HG02870 (cell line): ENCODE data around the gene ZNF366.

ENCODE experiments used
- ATAC-seq: cut with Tn5 transposase; IDR thresholded peaks from one replicate; pipeline ENCODE4 v1.9.1; 2021; ENCODE audit warnings: mild to moderate bottlenecking, moderate library complexity; ENCODE audit not compliant: unreplicated experiment

The ZNF366 gene, protein sequence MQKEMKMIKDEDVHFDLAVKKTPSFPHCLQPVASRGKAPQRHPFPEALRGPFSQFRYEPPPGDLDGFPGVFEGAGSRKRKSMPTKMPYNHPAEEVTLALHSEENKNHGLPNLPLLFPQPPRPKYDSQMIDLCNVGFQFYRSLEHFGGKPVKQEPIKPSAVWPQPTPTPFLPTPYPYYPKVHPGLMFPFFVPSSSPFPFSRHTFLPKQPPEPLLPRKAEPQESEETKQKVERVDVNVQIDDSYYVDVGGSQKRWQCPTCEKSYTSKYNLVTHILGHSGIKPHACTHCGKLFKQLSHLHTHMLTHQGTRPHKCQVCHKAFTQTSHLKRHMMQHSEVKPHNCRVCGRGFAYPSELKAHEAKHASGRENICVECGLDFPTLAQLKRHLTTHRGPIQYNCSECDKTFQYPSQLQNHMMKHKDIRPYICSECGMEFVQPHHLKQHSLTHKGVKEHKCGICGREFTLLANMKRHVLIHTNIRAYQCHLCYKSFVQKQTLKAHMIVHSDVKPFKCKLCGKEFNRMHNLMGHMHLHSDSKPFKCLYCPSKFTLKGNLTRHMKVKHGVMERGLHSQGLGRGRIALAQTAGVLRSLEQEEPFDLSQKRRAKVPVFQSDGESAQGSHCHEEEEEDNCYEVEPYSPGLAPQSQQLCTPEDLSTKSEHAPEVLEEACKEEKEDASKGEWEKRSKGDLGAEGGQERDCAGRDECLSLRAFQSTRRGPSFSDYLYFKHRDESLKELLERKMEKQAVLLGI

DNA sequence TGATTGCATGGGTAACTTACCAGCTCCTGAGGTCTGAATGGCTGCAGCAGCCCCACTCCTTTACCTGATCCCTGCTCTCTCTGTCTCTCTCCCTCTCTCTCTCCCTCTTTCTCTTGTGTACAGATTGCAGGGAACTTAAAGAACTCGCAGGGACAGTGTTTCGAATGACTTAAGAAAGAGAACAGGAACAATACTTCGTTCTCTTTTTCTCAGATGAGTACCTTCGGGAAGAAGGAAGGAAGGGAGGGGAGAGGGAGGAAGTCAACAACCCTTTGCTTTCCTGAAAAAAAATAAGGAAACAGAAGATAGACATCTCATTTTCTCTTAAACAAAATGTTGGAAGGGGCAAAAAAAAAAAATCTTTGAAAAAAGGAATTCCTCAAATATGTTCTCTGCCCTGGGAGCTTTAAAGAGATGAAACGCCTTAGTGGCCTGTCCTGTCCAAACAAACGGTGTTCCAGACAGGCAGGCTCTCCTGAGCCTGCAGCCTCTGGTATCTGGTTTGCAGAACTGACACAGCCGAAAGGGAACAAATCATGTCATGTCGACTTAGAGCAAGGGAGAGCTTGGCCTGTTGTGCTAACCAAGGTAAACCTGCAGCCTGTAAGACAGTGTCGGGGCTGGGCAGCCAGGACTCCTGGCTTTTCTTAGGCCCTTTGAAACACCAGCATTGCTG is at the start of gene ZNF366:
Gene ZNF366 (minus strand): TSS at position 180 of the 676 bp plus-strand sequence. CDS start 45,914 bp downstream, outside the sequence.
- ATAC-seq = no peak

- peak; percentile 75 for ATAC-seq
Measured at GRCh38 chr5:72556351-72557166, 49.3 kb upstream of the ZNF366 start.

DNA sequence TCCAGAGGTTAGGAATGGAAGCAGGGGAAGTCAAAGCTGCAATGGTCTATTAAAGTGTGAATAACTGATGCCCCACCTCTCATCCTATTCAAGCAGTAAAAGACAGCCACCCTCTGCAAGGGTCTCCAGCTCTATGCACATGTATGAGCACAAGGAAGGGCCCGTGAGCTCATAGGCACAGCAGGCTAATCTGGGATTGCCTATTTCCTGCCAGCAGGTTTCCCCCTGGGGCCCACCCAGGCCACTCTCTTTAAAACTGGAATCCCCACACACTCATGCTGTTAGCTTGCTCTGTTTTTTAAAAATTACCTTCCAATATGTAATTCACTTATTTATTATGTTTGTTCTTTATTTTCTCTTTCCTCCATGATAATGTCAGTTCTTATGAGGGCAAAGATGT is 48.7 kb upstream of the ZNF366 start:
- ATAC-seq = no peak

DNA sequence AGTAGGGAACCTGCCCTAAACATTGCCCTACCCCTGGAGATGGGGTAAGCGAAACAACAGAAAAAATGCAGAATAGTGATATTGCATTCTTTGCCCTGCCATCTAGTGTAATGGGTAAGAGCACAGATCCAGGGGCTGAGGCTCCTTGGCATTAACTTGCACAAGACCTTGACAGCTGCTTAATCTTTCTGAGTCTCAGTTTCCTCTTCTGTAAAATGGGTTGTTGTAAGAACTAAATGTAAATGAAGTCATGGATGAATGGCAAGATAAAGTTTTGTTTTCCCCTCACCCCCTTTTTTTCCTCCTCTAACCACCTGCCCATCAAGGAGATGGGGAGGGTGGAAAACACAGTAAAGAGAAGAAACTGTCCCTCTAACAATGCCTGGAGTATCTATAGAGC is 47.7 kb upstream of the ZNF366 start:
- no peak for ATAC-seq

- no peak for ATAC-seq
Measured at GRCh38 chr5:72552041-72552557, 44.9 kb upstream of the ZNF366 start.

DNA sequence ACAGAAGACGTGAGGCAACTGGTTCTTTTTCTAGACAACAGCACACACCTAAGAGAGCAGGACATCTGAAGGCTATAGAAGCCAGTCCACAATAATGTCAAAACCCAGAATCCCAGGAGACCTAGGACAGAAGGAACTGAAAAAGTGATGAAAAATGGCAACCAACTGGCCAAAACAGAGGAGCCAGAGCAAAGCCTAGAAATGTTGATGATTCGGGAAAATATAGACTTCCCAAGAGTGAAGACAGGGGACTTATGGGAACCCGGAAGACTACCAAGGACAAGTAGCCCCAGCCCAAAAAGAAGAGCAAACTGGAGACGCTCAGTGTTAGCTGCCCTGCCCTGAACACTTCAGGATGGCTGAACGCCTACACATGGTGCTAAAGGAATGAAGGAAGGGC is 43.4 kb upstream of the ZNF366 start:
- no peak for ATAC-seq

DNA sequence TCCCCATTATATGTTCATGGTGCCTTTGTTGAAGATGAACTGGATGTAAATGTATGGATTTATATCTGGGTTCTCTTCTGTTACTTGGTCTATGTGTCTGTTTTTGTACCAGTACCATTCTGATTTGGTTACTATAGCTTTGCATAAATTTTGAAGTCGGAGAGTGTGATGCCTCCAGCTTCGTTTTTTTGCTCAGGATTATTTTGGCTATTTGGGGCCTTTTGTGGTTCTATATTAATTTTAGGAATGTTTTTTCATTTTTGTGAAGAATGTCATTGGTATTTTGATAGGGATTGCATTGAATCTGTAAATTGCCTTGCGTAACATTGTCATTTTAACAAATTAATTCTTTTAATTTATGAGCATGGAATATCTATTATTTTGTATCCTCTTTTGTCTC is 36.6 kb upstream of the ZNF366 start:
- ATAC-seq = no peak

GRCh38 chr5:72543365-72543764 is 36.2 kb upstream of the ZNF366 start:
- no peak for ATAC-seq

- no peak for ATAC-seq
Measured at GRCh38 chr5:72542695-72543094, 35.5 kb upstream of the ZNF366 start.

GRCh38 chr5:72541501-72542225 is 34.5 kb upstream of the ZNF366 start:
- no peak for ATAC-seq

DNA sequence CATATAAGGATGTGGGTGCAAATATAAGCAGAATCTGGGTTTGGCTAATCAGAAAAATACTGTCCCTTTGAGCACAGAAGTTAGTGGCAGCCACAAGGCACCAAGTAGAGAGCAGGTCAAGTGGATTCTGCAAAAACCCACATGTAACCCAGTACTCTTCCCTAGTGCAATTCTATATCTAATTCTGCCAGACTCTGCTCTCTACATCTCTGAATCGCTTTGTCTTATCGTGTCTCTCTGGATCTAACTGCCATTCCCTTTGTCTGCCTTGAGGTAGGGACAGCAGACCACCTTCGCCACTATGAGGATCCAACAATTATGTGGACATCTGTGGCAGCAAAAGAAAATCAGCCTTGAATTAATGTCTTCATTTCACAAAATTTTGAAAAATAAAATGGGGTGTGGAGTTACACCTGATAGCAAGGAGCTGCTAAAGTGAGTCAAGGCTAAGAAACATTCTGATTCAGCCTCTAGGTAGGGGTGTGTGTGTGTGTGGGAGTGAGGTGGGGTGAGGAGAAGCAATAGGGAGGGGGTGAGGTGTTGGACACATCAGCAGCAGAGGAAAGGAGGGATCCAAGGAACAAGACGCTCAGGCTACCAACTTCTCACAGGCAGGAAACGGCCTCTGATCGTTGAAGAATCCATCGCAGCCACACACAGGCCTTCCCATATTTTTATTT is 33.7 kb upstream of the ZNF366 start:
- no peak for ATAC-seq

GRCh38 chr5:72539726-72540125 is 32.5 kb upstream of the ZNF366 start:
- ATAC-seq = no peak

DNA sequence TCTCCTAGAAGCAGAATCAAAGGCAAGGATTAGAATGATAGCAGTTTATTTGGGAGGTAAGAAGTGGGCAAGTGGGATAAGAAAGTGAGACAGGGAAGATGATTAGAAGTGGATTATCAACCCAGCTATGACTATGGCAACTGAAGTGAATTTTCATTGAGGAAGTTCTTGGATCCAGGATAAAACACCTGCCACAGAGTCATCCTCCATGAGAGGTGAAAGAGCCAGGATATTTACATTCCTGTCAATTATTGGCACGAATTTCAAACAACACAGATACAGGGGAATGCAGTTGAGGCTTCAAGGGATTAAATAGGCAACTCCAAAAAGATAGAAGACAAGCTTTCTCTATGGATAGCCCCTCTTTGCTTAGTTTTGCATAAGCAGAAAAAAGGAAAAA is 31.8 kb upstream of the ZNF366 start:
- ATAC-seq = no peak

DNA sequence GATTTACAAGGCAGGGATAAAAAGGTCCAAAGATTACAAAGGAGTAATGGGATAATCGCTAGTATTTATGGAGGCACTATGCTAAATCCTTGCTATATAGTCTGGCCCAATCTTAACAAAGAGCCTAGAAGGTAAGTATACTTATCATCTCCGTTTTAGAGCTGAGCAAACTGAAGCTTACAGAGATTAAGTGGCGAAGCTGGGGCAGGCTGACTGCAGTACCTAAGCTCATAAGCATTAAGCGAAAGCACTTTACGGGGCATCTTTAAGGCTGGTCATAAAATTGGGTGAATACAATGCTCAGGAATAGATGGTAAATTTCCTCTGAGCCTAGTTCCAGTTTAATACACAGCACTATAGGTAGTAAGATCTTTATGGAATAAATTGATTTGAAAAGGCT is 30.0 kb upstream of the ZNF366 start:
- ATAC-seq = no peak

GRCh38 chr5:72531496-72532190 is 24.4 kb upstream of the ZNF366 start:
- no peak for ATAC-seq

DNA sequence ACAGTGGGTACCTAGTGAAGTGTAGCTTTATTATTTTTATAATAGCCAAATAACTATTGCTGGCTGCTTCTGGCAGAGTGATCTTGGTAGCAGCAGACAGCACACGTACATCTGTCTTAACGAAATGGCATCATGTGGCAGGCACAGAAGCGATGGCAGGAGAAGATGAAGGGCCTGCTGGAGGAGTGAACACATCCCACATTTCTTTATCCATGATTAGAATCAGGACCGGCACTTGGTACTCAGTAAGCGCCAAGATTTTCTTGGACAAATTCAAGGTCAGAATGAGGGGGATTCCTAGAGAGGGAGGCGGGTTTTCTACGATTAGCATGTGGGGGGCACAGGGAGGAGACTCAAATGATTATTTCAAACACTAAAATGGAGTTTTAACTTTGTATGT is 23.0 kb upstream of the ZNF366 start:
- ATAC-seq = no peak

GRCh38 chr5:72529383-72529782 is 22.2 kb upstream of the ZNF366 start:
- no peak for ATAC-seq

DNA sequence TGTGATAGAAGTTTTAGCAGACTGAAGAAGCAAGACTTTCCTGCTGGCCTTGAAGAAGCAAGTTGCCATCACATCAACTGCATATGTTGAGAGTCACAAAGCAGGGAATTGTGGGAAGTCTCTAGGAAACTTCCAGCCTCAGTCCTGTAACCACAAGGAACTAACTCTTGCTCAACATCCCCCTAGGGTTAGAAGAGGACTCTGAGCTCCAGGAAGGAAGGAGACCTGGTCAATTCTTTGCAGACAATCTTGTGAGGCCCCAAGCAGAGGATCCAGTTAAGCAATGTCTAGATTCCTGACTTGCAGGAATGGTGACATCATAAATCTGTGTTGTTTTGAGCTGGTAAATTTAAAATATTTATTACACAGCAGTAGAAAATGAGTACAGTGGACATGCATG is 18.6 kb upstream of the ZNF366 start:
- ATAC-seq = no peak
